ENCODE measurements around the gene HERC3.

Gene HERC3

DNA sequence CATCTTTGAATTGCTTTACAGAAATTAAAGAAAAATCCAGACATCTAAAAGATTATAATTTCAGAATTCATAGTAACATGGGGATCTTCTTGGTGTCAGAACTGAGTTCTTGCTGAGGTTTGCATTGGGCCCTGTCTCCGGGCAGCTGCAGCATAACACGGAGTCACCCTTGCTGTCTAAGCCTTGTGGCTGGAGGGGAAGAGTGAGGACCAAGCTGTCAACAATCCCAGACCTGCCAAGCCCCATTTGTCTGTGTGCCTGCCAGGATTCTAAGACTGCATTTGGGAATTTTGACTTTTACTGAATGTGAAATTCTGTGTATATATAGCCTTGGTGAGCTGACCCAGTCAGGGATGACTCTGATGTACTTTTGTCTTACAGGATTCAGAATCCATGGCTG lies 130.5 kb downstream of the HERC3 start:
- DNase-seq, result no peak

DNA sequence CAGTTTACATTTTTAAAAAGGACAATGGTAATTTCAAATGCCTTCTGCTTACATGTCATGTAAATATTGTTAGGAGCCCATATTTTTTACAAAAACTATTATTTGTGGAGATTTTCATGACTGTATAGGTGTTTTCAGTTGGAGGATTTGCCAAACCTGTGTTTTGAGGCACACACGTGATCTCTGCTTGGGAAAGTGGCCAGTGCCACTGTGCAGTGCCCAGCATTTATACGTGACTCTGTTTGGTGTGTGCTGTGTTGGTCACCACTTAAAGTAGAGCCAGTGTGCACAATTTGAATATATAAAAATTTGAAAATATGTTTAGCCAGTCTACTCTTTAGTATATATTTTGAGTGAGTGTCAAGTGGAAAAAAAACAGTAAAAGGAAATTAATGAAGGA lies 132.1 kb downstream of the HERC3 start:
- no peak for DNase-seq

DNA sequence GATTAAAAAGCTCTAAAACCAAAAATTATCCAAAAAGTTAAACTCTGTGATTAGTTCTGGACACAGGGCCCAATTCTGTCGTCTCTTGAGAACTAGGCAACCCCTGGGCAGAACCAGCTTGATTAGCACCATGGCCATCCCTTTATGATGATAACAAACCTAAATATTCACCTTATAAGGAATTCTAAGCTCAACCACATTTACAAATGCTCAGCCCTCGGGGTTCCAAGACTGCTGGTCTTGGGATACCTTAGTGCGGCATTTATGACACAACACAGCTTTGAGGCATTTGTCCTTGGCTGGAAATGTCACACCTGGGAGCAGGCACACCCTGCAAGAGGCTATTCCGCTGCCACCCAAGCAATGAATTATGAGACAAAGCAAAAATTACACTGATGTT lies 132.9 kb downstream of the HERC3 start:
- DNase-seq, result no peak

DNA sequence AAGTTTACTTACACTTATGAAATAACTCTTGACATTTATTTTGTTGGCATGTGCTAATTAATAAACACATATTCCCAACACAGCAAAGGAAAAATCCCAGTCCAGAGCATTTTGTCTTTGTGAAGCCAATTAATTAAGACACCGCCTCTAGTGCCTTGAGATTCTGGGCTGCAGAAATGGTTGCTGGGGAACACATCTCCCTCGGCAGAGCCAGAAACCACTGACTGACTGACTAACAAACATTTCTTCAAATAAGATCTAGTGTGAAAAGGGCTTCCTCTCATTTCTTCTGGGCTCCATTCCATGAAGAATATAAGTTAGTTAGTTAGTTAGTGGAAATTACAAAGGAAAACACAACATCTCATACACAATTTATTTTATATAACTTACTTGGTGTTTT lies 133.7 kb downstream of the HERC3 start:
- DNase-seq, result no peak

DNA sequence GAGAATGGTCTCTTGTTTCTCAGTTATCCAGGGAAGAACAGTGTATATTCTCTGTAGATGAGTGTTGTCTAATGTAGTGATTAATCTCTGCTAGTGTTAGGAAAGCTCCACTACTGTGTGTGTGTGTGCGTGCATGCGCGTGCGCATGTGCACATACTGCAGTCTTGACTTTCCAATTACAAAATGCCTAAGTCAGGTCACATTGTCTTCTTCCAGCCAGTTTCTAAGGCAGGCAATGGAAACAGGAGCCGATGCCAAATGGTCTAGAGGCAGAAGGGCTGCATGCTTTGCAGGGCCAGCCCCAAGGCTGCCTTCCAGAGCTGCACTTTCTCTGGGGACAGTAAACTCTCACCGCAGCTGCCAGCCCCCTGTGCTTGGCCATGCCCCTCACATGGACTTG lies 135.9 kb downstream of the HERC3 start:
- no peak for DNase-seq

DNA sequence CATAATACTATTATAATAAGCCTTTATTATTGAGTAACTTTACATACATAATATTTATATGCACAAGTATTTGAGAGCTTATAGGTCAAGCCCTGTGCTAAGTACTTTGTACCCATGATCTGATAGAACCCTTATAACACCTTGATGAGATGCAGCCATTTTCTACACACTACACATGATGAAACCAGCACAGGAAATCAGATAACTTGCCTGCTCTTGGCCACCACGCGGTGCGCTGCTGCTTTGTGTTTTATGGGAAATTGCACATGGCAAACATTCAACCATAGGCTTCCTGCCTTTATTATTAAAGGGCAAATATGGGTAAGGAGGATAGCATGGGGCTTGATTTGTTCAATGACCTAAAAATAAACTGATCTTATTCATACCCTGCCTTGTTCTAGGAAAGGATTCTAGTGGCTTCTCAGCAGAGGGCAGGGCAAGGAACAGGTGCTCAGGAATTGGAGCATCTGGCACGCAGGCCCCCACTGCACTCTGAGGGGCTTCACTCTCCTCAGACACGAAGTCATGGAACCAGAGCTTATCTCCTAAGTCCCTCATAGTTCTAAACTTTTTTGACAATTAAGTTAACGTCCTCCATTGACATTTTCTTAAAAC lies 137.0 kb downstream of the HERC3 start:
- no peak for DNase-seq

DNA sequence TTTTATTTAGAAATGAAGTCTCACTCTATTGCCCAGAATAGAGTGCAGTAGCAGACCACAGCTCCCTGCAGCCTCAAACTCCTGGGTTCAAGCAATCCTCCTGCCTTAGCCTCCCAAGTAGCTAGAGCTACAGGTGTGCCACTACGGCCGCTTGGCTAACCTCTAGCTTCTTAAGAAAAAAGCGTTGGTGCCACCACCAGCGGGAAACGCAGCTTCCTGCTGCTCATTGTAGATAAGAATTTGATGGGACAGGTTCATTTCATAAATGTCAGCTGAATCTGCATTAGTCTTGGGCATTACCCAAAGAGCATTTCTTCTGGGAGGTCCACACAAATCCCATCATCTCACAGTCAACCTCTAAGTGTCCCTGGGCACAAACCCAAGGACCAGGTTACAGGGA lies 138.5 kb downstream of the HERC3 start:
- no peak for DNase-seq

DNA sequence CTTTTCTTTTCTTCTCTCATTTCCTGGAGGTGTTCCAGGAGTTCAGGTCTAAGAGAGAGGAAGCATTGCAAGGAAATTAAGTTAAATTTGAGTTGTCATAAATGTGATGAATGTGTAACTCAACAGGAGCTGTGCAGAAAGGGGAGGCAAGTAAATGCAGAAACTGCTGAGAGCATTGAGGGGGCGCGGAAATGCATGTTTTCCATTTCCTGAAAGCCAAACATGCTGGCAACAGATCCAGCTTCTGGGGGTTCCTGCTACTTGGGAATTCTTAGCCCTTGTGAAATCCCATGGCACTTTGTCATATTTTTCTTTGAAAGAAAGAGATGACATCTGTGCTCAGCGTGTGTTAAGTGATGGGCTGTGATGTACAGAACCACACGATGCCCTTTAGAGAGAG lies 139.1 kb downstream of the HERC3 start:
- DNase-seq, result peak; percentile 66

DNA sequence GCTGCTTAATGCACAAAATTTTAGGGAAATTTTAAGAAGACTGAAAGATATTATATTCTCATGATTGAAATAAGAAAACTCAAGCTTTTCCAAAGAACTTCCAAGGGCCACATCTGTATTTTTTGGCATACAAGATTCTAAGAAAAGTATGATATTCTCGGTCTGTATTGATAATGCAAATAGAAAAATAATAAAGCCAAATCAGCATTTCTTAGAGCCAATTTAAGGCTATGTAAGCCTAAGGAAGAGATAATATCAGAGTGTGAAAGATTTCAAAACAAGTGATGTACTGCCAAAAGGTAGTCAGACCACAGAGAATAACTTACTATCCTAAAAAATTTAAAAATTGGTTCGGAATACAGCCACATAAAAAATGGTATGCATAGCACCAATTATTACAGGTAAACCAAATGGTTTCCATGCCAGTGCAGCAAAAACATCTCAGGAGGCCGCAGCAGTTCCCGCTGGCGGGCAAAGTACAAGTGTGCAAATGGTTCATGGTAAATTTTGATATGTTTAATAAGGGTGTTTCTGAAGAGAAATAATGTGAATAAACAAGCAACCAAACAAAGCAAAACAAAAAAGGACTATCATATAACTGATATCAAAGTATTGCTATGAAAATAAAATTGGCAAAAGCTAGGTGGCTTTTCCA lies 140.6 kb downstream of the HERC3 start:
- no peak for DNase-seq

DNA sequence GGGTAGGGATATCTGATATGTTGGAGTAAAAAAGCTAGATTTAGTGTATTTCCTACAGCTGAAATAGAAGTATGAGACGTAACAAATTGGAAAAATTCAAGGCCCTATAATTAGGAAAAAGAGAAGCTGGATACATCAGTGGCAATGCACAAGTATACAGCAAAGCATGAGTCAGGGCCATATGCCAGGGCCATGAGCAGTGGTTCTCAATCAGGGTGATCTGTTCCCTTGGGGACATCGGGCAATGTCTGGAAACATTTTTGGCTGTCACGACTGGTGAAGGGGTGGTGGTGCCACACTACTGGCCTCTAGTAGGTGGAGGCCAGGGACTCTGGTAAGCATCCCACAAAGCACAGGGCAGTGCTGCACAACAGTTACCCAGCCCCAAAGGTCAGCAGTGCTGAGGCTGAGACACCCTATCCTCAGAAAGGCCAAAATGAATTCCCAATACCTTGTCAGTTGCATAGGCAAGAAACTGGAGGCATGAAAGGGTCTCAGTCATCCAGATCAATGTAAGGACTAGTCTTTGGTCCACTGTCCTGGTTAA lies 142.2 kb downstream of the HERC3 start:
- DNase-seq, result no peak

DNA sequence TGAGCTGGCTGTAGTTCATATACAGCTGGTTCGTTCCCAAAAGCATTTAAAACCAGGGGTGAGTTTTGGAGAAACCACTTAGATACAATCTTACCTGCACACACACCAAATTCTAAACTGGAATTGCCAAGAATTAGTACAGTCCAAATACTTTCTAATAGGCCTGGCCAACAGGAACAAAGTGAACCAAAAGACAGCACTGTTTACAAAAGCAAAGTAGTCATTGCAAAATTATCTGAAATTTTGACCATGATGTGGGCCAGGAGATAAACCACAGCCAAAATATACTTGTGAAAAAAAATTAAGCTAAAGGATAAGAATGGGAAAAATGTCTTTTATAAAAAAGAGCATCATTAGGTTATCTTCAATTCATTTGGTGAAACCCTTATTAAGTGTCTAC lies 143.3 kb downstream of the HERC3 start:
- DNase-seq, result no peak

DNA sequence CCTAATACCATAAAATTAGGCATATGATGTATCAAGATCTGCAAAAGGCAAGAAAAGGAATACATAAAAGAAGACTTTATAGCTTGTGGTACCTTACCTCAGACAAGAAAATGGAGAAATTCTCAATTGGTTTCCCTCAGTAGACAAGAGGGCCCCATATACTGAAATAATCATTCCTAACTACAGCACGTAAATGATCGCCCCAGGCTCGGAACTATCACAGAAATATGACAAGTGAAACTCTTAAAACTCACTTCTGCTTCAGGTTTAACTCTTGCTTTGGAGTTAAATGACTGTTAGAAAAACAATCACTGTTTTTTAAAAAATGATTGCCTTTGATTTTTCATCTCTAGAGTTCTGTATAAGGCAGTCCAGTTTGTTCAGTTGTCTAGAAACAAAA lies 144.0 kb downstream of the HERC3 start:
- DNase-seq, result no peak

DNA sequence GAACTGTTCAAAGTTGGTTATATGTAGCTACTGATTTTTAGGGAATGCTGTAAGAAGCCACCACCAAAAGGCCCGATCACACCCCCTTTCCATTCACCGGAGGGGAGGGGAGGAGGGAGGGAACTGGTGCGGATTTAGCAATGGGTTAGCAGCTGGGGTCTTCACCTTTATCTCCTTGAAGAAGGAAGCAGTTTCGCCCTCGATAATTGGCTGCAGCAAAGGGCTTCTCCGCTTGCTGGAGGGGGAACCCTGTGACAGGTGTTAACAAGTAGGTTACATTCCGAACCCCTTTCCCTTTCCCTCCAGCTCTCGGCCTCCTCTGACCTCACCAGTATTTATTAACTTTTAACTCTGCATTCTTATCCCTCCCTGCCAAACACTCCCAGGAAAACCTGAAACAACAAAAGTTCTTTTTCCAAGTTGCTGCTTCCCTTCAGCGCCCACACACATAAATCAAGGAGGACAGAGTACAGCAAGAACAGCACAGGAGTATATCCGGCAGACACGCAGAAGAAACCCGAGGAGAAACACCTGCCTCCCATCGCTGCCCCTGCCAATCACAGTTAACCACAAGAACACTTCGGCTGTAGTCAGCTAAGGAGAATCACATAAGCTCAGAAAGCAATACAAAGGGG lies 145.1 kb downstream of the HERC3 start:
- no peak for DNase-seq

DNA sequence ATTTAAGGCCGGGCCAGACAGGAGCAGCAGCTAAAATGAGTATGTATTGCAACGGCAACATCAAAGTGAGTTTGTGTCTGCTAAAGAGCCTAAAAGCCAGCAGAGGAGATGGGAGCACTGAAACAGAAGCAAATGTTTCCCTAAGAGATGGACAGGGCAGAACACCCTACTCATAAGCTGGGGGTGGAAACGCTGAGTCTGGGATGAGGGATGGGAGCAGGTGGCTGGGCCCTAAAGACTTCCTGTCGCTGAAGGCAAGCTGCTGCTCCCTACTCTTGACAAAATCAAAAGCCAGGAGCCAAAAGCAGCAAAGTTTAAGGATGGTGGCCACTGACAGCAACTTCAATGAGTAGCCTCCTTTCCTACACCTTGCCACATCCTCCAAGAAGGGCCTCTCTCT lies 145.9 kb downstream of the HERC3 start:
- DNase-seq, result no peak

DNA sequence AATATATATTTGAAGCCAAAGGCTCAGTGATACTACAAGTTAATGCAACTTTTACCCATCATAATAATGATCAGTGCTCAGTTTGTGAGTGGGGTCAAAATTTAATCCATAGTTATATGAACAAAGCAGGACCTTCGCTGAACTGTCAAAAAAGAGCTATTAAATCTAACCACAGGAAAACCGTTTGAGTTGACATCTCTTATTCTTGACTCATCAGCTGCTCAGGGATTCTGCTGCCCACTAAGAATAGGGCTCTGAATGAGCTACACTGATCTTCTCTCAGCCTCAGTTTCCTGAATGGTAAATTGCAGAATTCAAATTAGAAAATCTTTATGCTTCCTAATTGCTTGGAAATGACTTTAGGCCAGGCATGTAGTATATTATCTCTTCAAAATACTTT lies 150.3 kb downstream of the HERC3 start:
- DNase-seq, result no peak

DNA sequence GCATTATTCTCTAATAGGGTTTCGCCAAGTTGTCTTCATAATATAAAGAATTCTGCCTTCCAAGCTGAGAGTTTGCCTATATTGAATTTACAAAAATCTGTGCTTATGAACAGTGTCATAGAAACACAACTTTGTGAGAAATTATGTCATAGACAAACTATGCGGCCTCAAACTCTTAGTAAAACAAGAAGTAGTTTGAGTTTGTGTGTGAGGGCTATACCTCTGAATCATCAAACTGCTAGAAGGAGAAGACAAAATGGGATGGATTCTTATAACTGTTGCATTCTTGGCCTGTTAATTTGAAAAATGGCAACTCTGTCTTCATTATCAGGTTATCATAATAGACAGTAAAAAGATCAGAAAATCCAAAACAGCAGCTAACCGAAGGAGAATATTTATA lies 151.4 kb downstream of the HERC3 start:
- peak; percentile 86 for DNase-seq

DNA sequence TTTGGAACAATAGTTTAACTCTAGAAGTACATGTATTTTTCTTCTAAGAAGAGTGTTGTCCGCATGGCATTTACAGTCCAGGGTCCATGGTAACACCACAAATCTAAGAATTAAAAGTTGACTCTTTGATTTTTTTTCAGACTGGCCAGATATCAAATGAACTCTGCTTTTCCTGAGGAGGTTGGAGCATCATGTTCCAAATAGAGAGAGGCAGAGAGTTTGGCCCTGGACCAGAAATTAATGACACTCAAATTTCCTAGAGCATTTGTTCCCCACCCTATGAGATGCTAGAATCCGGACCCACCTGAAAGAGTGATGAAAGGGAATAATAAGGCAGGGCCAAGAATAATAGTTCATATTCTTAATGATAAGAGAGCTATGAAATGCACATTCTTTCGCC lies 152.3 kb downstream of the HERC3 start:
- DNase-seq, result no peak

DNA sequence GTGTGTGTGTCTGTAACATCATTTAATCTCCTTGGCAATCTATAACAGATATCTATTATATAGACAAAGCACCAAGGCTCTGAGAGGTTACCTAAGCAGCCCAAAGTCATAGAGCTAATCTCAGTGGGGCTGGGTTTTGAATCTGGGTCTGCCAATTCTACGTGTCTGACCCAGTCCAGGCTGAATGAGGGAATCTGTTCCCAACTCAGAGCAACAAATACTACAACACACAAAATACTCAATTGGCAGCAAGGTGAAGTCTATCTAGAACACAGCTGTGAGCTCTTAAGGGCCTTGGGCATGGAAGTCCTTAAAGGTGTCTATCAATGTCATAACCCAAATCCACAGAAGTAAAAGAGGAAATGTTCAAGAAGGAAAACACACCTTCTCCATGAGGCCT lies 152.9 kb downstream of the HERC3 start:
- DNase-seq, result no peak

DNA sequence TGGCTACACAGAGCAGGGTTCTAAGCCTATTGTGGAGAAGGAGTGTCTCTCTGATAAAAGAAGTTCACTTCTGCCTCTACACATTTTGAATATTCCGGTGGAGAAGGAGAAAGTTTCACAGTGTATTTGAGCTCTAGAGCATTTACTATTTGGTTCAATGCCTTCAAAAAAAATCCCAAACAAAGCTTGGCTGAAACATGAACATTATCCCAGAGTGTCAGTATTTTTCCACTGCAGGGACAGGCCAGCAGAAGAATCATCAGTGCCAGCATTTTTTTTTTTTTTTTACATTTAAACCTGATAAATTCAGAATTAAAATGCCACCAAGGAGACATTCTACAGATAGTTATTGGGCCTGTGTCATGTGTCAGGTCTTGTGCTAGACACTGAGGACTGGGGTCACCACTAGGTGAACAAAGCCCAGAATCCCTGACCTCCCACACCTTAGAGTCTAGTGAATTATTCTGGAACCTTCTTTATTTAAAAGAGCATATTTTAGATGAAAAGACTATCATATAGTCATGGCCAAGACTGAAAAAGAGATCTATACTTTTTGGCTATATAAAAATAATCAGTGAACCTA lies 153.4 kb downstream of the HERC3 start:
- no peak for DNase-seq

DNA sequence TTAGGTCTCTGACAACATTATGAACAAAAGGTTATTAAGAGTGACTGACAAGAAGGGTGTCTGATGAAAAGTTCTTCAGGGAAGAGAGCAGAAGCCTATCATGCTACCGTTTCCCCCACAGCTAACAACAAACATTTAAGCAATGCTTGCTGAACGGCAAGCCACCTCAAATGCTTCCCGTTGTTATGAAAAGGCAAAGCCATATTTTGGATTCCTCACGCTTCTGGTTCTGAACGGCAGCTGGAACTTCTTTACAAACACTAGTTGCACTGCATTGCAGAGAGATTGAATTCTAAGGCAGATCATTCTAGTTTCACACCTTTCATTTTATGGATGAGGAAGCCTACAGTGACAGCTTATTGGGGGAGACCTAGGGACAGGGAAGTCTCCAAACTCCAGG lies 153.9 kb downstream of the HERC3 start:
- DNase-seq, result no peak

DNA sequence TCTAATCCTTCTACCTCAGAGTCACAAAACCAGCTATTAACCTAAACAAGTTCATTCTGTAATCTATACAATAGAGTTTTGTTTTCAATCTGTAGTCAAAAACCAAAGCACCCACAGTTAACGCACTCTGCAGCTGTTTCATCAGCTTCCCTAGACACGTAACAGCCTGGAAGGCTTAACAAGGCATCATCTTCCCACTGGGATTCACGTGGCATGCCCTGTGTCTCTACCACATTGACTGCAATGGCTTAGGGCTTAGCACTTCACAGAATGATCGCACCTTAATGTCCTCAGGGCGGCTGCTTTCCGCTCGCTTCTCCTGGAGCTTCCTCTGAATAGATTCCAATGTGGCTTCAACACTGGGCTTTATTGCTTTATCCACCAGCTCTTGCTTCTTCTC lies 155.1 kb downstream of the HERC3 start:
- DNase-seq, result no peak

DNA sequence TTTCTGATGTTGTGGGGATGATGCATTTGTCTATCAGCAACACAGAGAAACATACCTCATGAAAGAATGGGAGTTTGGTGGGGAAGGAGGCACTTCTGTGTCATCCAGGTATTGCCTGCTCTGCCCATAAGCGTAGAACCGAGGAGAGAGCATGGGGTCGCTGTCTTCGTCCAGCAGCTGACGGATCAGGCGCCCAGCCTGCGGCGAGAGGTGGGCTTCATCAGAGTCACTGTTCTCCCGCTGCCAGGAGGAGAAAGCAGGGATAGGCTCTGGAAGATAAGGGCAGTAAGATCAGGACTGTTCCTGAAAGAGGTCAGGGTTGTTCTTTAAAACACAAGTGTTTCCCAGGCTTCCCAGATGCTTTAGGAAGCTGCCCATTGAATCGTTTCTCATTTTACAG lies 158.1 kb downstream of the HERC3 start:
- no peak for DNase-seq

DNA sequence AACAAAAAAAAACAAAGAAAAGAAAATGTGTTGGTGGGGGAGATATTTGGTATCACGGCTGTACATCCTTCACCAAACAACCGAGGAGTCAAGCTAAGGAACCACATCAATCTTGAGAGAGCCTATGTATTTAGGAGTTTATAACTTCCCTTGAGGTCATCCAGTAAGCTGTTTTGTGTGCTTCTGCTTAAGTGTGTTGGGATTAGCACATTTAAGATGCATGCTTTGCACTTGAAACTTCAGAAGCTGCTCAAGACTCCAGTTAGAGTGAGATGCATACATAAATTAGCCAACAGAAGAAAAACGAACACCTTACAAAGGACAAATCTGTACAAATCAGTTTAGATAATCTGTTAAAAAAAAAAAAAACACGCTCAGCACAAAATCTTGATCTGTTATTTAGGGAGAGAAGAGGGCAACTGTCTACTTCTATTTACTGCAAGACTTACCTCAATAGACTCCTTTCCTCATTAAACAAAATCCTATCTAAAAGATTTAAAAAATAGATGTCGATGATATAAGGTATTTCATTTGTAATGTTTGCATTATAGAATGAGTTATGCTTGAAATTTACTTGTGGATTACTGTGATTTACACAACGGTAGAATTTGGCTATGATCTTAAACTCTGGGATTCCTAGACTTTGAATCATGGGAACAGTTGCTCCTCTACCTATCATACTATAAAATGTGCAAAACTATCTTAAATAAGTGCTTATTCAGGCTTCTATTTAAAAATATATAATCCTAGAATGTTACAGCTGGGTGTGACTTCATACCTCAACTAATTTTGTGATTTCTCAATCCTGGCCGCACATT lies 159.2 kb downstream of the HERC3 start:
- DNase-seq, result peak; percentile 32
